GM21737 (cell line): ENCODE data around the gene VTI1A.
"Not testable (repeated sequence)": the region's sequence is repeated elsewhere in the genome, so short reads cannot be mapped to it uniquely, and the experiment has no call there.

Source experiments
- ATAC-seq: cut with Tn5 transposase; IDR thresholded peaks from one replicate; pipeline ENCODE4 v1.9.1; 2021; ENCODE audit warnings: mild to moderate bottlenecking, moderate library complexity; ENCODE audit not compliant: unreplicated experiment

The VTI1A gene

GRCh38 chr10:112448888-112449287, 1.9 kb downstream of the VTI1A start:
- ATAC-seq = no peak

- ATAC-seq = no peak
These were observed 8.1 kb downstream of the VTI1A start for GRCh38 chr10:112454910-112455779.

- ATAC-seq = no peak
These were observed 9.5 kb downstream of the VTI1A start for GRCh38 chr10:112456533-112456932.

GRCh38 chr10:112460366-112460765, 13.4 kb downstream of the VTI1A start:
- no peak for ATAC-seq

- ATAC-seq = no peak
These were observed 14.2 kb downstream of the VTI1A start for GRCh38 chr10:112461029-112461887.

GRCh38 chr10:112464074-112464473, 17.1 kb downstream of the VTI1A start:
- not testable (repeated sequence) for ATAC-seq

GRCh38 chr10:112465299-112465883, 18.4 kb downstream of the VTI1A start:
- ATAC-seq = no peak

GRCh38 chr10:112466802-112467201, 19.8 kb downstream of the VTI1A start:
- no peak for ATAC-seq

GRCh38 chr10:112467541-112468075, 20.6 kb downstream of the VTI1A start:
- no peak for ATAC-seq

GRCh38 chr10:112471878-112472487, 25.0 kb downstream of the VTI1A start:
- ATAC-seq = peak; percentile 68

- no peak for ATAC-seq
These were observed 28.7 kb downstream of the VTI1A start for GRCh38 chr10:112475575-112476218.

- ATAC-seq = no peak
These were observed 34.6 kb downstream of the VTI1A start for GRCh38 chr10:112481602-112482001.

- ATAC-seq = no peak
These were observed 37.4 kb downstream of the VTI1A start for GRCh38 chr10:112484399-112484798.

- no peak for ATAC-seq
These were observed 40.9 kb downstream of the VTI1A start for GRCh38 chr10:112487964-112488363.

GRCh38 chr10:112490545-112490944, 43.5 kb downstream of the VTI1A start:
- no peak for ATAC-seq

- ATAC-seq = no peak
These were observed 44.1 kb downstream of the VTI1A start for GRCh38 chr10:112491144-112491543.

GRCh38 chr10:112492736-112493135, 45.7 kb downstream of the VTI1A start:
- no peak for ATAC-seq

- no peak for ATAC-seq
These were observed 50.4 kb downstream of the VTI1A start for GRCh38 chr10:112497347-112497950.

GRCh38 chr10:112498806-112499205, 51.8 kb downstream of the VTI1A start:
- no peak for ATAC-seq

GRCh38 chr10:112499985-112500384, 53.0 kb downstream of the VTI1A start:
- ATAC-seq = not testable (repeated sequence)
